IPS-NIHi11 (cell line): ENCODE measurements around the gene ADGRL3.
A peak's percentile ranks its signal among the peaks of the same experiment; 100 is the strongest.
"Not testable (repeated sequence)": the region's sequence is repeated elsewhere in the genome, so short reads cannot be mapped to it uniquely, and the experiment has no call there.

Experiments used
- DNase-seq: peaks from one replicate; pipeline ENCODE4 v3.0.0; 2012; ENCODE audit warnings: mixed read lengths, low spot score

Gene ADGRL3

DNA sequence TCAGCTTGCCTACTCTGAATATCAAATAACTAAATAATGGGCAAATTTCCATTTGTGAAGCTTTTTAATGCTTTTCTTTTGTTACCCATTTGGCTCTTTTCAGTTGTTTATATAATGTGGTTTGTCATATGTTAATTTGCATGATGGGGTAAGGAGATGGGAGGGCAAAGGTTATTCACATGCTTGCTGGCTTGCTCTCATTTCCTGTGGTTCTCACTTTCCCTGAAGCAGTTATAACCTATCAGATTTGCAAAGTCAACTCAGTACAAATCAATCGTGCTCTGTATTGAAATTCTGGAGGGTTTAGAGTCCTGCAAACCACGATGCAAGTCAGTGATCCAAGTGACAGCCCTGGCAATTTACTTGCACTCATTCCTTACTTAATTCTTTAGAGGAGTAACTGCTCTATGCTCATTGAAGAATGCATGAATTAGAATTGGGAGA, 711.2 kb downstream of the ADGRL3 start:
- peak; percentile 28 for DNase-seq

DNA sequence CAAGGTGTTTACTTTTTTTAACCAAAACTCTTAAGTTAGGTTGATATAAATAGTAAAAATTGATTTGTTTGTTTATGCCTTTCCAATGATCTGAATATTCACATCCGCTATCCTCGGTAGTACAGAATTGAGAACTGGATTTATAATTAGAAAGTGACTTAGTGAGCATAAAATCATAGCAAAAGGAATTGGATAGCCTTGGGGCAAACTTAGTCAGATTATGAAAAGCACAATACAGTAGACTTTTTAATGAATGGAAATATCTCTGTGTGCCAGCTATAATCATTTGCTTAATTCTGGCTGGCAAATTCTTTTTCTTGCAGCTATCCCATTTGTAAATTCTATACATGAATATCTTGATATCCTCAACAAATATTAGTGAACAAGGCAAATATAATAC, 713.5 kb downstream of the ADGRL3 start:
- DNase-seq: no peak

DNA sequence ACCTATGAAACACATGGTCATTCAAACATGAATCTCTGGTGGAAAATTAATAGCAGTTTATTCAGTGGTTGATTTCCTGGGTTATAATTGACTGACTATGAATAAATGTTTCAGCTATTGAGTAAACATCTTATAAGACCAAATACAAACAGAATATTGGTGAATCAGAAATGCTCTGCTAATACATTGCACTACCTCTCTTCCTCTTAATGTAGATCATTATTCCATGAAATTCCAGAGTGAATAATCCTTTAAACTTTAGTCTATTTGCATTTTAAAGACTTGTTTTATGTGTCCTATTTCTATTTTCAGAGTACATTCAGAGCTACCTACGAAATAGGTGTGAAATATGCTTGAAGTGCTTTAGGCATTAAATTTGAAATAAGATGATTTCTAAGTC, 715.4 kb downstream of the ADGRL3 start:
- DNase-seq: no peak

DNA sequence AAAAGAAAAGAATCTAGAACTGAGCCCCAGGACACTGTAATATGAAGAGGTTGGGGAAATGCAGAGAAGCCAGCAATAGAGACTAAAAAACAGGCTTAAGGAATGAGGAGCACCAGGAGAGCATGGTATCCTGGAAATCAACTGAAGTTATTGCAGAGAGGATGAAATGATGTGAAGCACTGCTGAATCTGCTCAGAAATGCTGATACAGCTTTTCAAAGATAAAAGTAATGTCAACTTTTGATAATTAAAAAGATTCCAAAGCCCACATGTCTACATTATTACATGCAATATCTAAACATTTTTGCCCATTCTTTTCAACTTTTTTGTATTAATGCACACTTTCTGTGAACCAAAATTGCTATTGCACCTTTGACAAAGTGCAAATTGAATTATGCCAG, 718.4 kb downstream of the ADGRL3 start:
- no peak for DNase-seq

DNA sequence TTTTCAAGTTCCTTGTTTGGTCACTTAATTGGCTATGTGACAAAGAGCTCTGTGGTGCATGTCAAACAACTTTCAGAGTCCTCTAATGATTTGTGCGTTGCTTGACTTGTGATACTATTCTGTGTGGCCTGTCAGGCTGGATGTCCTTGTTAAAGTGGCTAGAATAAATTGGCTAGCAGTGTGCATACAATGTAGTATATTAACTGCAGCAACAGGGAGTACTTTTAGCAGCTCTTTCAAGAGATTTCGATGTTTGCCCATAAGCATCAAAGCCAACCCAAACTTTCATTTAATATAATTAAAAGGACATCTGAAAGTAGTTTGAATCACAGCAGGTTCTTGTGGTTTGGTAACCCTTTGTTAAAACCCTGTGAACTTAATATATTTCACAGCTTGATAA, 718.9 kb downstream of the ADGRL3 start:
- DNase-seq: no peak

DNA sequence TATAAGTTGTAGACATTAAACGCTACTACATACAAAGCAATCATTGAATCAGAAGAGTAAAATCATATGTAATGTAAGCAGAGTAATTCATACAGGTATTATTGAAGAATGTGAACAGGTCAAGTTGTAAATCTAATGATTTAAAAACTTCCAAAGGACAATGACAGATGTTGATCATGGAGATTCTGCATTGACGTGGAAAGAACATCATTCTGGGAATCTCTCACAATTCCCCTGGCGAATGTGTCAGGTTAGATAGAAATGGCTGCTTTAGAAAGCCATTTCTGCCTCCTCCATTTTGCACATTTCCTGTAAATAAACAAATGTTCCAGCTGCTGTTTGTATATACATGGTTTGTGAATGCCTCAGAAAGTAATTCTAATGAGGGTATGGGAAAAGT, 719.4 kb downstream of the ADGRL3 start:
- DNase-seq: no peak

DNA sequence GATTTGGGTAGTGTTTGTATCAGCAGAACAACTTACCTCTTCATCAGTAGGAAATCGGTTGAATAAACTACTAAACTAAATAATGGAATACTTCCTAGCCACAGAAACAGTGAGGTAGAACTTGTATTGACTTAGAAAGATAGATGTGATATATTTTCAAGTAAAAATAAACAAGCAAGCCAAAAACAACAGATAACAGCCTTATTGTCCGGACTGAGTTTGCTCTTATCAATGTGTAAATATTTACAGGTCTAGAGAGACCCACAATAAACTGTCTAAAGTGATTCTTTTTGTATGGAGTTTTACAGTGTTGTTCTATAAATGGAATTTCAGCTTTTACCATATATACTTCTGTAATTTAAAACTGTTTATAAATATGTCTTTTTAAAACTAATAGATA, 721.8 kb downstream of the ADGRL3 start:
- DNase-seq: no peak

DNA sequence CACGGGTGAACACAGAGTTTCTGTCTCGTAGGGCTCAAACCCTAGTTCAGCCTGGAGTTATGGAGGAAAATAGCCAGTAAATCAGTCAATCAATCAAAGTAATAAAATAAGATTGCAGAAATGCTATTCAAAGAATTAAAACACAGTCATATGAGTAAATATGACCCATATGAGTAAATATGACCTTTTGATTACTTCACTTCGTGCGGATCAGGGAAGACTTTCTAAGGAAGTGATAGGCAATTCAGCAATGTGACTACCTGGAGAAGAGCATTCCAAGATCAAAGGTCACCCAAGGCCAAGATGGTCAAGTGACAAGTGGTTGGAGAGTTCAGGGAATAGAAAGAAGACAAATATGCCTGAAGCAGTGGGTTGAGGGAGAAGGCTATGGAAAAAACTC, 722.6 kb downstream of the ADGRL3 start:
- DNase-seq: no peak

DNA sequence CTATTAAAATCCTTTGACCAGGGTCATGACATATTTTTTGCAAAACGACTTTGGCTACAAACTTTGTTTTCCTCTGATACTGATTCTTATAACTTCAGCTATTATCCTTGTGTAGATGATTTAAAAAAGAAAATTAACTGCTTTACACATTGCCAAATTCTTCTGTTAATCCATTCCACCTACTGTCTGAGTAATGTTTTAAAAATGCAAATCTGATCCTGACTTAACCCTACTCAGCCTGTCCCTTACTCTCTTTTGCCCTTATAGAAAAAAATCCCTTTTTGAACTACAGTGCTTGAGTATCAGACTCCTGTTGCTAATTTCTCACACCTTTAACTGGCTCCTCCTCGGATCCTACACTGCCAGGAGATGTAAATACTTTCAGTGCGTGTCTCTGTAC, 723.1 kb downstream of the ADGRL3 start:
- DNase-seq: no peak

DNA sequence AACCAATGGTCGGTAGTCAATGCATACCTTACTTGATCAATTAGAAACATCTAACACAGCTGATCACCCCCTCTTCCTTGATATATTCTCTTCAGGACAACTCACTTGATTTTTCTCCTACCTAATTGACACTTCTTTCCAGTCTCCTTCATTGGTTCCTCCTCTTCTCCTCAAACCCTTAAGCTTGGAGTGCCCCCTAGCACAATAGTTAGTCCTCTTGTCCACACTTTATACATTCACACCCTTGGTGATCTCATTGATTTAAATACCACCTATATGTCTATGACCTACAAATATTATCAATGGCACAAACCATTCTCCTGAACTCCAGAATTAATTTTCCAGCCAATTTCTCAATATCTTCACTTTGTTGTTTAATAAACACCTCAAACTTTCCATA, 724.0 kb downstream of the ADGRL3 start:
- DNase-seq: no peak

DNA sequence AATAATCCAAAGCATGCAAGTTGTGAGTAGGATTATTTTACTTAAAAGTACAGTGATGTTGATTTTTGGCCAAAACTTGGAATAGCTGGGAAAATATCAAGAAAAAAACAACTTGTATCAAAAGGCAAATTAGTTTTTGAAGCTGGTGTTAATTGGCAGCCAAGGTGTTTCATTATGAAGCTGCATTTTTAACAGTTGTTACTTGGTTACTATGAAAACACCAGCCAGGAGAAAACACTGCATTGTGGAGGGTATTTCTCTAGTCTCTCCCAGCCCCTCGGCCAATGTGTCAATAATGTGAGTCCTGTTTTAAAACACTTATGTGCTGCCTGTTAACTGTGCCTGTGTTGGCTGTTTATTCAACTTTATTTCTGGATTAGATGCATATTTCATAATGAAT, 733.4 kb downstream of the ADGRL3 start:
- no peak for DNase-seq

DNA sequence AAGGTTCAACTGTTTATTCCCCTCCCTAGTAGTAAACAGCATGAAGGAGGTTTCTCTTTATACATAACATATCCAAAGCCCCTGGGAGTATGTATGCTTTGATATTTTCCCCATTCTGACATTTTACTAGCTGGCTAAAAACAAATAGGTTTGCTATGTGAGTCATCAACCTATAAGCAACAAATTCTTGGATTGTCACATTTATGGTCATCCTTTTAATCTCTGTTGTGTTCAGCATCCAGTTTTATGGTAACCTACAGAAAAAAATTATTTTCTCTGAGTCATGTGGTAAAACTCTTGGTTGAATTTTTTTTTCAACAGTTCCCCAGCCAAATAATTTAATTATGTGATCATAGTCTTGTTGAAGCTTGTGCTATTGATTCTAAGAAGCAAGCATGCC, 734.1 kb downstream of the ADGRL3 start:
- DNase-seq: no peak

DNA sequence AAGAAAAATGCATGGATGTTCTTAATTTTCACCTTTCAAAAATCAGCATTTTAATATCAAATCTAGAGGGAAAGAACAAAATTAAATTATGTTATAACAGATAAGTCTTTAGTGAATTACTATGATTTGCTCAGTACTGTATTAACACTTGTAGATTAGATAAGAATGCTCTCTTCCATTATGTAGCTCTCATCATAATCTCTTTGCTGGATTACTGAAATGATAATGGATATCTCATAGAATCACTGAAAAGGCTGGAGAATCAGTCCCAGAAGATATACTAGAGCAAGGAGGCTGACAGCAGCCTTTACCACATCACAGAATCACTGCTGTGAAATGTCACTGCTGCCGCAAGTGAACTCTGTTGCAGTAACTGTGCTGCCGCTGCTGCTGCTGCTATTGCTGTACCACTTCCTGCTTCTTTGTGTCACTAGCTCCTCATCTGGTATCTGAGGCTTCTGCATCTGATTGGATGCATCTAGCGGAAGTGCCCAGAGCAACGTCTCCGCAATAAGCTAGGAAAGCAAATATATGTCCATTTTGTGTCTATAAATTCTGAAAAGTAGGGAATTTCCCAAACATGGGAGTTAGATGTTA, 738.2 kb downstream of the ADGRL3 start:
- DNase-seq: peak; percentile 16

DNA sequence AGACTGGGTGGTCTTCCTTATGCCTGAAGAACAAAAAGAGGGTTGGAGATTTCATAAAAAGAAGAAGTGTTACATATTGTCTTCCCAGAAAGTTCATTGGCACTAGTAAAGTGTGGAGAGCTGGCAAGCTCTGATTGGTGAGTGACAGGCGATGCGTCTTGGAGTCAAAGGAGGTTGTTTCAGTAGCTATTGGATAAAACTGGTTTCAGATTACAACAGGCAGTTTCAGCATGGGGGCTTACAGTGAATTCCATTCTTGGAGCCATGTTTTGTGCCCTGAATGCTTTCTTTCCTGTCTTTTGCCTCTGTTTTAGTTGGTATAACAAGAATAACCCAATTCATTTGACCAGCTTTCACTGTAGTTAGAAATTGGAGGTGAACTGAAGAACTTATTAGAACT, 750.5 kb downstream of the ADGRL3 start:
- DNase-seq: peak; percentile 44

DNA sequence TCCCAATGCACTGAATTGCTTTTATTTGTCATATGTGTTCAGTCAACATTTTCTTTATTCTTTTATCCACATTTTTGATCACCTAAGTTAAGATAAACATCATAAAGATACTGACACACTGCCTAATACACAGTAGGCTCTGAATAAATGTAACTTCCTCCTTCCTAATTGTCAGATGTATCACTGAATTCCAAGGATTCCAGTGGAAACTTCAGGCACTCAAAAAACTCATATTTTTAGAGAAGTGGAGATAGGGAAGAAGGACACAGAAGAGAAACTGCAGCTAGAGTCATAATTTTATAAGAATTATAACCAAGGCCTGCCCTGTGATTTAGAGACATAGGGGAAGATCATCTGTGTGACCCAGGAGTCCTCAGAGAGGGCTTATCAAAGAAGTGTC, 753.3 kb downstream of the ADGRL3 start:
- DNase-seq: no peak

DNA sequence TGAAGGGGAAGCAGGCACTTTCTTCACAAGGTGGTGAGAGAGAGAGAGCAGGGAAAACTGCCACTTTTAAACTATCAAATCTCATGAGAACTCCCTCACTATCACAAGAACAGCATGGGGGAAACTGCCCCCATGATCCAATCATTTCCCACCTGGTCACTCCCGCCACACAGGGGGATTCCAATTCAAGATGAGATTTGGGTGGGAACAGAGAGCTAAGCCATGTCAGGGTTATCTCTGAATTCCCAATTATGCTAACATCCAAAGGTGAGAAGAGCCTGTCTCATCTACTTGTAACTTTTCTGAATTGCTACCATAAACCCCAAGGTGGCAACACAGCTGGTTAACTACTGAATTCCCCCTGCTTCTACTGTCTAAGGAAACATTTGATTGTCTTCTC, 758.5 kb downstream of the ADGRL3 start:
- DNase-seq: no peak

DNA sequence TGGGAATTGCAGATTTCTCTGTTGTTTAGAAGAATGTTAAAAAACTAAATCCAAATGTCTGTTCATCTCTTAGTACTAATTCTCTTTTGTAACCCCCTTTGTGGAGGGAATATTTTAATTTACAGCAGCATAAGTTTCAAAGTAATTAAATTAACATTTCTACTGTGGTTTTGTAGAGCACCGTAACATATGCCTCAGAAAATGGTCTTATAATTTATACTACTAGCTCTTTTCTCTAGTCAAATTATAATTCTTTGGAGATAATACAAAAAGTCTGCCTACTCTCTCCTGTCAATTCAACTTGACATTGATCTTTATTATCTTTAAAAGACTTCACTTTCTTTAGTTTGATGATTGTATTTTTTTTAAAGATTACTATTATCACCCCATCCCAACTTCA, 759.0 kb downstream of the ADGRL3 start:
- DNase-seq: no peak

DNA sequence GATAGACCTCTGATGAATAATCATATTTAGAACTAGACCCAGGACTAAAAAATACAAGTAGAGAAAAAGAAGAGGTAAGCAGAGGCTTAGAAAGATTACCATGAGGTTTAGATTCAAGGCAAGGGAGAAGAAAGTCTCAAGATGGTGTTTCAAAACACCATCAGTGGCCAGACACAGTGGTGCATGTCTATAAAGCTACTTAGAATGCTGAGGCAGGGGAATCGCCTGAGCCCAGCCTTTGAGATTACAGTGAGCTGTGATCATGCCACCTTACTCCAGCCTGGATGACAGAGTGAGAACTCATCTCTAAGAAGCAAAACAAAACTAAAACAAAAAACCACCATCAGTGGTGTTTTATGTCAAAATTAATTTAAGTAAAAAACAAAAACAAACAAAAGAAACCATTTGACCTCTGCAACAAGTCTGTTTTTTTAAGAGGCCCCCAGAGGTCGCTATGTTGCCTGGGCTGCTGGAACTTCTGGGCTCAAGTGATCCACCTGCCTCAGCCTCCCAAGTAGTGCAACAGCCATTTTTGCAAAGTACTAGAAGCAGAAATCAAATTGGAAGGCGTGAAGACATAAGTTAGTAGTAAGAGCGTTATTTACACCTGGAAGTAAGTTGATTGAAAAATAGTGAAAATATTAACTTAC, 784.3 kb downstream of the ADGRL3 start:
- peak; percentile 26 for DNase-seq

DNA sequence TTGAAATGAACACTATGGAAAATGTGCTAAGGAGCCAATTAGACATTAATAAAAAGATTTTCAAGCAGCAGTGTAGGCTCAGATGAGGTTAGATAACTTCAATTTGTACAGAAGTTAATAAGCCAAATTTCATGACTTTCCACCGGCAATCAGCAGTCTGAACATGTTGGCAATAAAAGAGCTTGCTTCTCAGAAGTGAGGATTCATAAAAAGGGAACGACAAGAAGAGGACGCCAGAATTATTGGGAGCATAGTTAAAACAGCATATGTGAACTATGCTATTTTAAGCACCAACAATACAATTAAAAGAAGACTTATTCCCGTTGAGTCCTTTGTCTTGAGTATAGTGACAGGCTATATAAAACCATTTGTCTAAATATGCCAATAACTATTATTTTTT, 785.3 kb downstream of the ADGRL3 start:
- DNase-seq: no peak

DNA sequence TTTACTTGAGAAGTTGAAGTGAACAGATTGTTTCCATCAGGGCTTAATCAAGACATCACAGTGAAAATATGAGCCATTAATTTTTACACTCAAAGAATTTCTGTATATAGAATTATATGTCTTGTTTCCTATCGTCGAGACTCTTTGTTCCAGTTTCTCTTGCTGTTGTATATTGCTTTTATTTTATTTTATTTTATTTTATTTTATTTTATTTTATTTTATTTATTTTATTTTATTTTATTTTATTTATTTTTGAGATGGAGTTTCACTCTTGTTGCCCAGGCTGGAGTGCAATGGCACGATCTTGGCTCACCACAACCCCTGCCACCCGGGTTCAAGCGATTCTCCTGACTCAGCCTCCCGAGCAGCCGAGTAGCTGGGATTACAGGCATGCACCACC, 786.8 kb downstream of the ADGRL3 start:
- DNase-seq: not testable (repeated sequence)

DNA sequence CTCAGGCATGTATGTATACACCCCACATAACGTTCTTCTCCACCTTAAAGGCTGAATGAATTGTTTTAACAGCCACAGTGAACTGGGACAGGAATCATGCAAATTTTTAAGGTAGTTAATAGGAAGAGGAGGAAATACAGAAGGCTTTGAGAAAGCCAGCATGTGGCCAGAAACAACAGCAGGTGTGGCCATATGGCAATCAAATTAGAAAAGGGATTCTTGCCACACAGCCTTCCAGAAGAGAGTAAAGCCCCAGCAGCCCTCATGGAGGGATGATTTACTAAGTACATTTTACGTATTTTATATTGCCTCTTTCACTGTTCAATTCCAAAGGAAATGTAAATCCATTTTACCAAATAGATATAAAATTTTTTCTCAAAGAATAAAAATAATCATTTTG, 792.2 kb downstream of the ADGRL3 start:
- DNase-seq: peak; percentile 14

DNA sequence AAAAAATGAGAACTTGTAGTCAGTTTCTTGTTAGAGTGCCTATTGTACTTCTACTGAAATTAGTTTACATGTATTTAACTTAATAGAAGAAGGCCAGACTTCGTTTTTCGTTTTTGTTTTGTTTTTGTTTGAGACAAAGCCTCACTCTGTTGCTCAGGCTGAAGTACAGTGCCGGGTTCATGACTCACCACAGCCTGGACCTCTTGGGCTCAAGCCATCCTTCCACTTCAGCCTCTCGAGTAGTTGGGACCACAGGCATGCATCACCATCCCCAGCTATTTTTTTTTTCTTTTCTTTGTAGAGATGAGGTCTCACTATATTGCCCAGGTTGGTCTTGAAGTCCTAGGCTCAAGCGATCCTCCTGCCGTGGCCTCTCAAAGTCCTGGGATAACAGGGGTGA, 793.9 kb downstream of the ADGRL3 start:
- no peak for DNase-seq

DNA sequence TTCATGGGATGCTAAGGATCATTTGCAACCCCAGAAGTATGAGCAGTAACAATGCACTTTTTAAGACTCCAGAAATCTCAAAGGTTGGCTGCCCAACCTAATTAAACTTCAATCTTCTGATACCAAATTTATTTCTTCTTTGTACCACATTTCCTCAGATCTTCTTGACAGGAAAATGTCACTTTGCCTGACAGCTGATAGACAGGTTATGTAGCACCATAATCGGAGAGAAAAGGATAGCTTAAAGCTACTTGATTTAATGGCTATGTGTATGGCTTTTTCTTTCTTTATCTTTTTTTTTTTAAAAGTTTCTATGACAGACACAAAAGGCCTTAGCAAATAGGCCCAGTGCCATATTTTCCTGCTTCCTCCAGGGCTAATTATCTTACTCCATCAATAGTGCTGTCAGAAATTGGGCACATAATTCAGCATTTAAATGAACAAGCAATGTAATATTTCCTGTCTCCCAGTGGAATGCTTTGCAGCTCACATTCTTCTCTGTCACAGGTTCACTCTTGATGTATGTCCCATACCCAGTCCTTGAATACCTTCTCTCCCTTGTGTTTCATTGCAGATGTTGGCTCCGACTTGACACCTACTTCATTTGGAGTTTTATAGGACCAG, 795.7 kb downstream of the ADGRL3 start:
- DNase-seq: peak; percentile 13

DNA sequence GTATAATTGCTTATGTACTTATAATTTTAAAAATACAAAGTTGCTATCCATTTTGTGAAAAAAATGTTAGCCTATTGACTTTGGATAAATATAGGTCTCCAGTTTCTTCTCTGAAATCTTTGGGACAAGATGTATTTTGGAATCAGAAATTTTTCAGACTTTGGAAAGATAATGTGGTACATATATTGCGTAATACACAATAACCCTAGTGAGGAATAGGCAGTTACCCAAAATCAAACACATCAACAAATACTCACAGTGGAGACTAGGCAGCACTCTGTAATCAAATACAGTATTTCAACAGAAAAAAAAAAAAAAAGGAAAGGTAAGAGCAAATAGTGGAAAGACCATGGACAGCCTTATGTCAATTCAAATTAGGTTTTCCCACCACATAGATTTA, 796.8 kb downstream of the ADGRL3 start:
- no peak for DNase-seq
